ENCODE data around the gene ARNT2.
"Not testable (repeated sequence)": the region's sequence is repeated elsewhere in the genome, so short reads cannot be mapped to it uniquely, and the experiment has no call there.

The ARNT2 gene

DNA sequence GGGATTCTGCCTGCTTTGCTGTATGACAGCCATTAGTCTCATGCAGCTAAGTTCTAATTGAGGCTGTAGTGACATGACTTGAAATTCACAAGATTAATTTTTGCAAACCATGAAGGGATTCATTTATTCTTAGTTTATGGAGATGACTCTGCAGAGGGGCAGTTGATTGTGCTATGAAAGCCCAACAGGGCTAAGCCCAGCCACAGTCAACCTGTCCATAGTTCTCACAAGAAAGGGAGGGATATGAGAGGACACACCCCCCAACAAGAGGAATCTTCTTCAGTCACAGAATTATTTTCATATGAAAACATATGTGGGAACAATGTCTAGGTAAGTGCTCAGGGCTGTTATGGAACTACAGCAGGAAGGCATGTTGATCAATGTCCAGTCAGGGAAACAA lies 229.0 kb downstream of the ARNT2 start:
- DNase-seq = no peak

DNA sequence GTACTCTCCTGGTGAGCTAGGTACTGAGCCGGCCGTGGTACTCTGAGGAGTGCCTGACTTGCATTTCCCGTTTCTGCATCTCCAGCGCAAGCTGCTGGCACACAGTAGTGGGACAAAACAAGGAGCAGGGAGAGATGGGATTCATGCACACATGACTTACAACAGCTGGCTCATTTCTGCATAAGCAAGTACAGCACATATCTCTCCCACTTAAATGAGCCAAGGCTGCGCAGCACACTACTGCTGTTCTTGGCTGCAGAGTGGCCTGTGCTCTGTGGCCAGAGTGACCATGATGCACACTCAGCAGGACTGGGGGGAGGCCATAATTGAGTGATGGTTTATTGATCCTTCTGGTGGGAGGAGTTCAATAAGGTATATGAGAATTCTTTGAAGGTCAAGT lies 231.8 kb downstream of the ARNT2 start:
- DNase-seq = no peak

DNA sequence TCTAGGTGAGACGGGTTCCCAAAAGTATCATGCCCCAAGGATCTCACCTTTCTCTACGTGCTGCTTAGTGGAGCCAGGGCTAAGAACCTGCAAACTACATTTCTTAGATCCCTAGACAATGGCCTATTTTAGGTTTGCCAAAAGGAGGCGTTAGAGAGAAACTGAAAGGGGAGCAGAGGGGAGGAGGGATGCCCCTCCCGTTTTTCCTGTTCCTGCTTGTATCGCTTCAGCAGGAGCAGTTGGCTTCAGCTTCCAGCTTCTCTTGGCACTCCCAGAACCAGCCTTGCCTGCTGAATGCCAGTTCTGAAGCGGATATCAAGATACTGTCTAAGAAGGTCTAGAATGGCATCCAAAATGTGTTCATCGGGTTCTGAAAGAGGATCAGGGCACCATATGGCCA lies 232.5 kb downstream of the ARNT2 start:
- DNase-seq = no peak

DNA sequence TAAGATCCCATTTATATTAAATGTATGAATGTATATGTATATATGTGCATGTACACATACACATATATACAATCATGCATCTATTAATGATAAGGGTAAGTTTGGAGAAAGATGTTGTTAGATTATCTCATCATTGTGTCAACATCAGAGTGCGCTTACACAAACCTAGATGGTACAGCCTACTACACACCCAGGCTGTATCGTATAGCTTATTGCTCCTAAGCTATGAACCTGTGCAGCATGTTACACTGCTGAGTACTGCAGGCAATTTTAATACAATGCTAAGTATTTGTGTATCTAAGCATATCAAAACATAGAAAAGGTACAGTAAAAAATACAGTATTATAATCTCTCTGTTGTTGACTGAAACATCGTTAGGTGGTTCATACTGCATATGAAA lies 233.6 kb downstream of the ARNT2 start:
- DNase-seq = no peak

DNA sequence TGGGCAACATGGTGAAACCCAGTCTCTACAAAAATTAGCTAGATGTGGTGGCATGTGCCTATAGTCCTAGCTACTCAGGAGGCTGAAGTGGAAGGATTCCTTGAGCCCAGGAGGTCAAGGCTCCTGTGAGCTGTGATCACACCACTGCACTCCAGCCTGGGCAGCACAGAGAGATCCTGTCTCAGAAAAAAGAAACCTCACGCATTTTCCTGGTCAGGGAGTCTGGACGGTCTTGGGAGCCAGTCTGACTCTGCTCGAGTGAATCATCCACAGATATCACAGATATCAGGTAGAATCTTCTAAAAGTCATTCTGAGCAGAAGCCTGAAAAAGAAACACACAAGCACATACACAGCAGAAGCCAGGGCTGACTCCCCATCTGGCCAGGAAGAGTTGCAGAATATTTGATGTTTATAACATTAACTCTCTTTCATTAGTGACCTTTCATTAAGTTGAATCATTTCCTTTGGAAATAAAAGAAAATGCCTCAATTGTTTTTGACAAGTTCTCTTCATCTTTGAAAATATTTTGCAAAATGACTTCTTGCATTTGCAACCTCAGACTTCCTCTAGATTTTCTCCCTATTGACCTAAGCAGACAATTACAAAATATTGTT lies 234.5 kb downstream of the ARNT2 start:
- DNase-seq = no peak

DNA sequence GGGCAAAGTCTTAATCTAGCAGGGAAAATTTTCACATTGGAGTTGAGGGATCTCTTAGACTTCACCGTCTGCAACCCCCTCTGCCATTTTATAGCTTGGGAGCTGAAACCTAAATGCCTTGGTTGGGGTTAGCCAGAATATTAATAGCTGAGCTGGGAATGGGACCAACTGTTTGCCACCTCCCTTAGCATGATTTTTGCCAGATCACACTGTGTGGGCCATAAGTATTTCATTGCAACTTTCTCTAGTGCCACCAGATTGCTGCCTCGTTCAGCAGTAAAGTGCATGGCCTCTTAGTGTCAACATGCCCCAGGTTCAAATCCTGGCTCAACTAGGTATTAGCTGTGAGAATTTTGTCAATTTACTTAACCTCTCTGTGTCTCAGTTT lies 235.0 kb downstream of the ARNT2 start:
- no peak for DNase-seq

DNA sequence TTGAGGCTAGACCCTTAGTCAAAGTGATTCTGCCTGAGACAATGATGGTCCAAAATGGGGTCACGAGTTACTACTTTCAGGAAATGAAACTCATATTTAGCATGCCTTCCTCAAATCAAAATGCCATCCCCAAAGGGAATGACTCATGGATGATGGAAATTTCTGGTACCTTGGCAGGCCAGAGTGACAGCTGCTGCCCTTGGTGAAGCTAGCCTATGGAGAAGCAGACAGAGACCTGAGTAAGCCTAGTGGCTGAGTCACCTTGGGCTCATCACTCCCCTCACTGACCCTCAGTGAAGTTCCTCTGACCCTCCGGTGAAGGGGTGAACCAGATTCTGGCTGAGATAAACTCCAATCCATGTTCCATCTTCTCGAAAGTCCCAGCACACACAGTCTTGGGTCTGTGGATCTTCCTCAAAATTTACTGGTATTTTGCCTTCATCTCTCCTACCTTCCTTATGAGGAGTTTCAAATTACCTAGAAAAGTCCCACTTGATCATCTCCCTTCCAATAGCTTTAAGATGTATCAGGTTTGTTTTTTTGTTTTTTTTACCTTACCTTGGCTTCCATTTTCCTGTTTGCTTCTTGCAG lies 236.4 kb downstream of the ARNT2 start:
- DNase-seq = no peak

DNA sequence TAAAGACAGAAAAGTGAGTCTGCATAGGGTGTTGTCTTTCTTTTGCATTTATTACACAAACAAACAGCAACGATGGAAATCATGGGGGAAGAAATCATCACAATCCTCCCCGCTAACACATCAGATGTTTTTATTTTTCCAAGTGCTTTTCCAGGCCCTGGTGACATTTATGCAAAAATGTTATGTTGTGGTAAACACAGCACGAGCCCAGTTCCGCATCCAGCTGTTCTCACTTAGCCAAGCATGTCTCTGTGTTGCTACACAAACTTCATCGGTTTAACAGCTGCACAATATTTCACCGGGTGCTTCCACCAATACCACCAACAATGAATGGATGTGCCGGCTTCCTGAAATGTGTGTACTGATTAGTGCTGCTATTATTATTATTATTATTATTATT lies 237.2 kb downstream of the ARNT2 start:
- no peak for DNase-seq

DNA sequence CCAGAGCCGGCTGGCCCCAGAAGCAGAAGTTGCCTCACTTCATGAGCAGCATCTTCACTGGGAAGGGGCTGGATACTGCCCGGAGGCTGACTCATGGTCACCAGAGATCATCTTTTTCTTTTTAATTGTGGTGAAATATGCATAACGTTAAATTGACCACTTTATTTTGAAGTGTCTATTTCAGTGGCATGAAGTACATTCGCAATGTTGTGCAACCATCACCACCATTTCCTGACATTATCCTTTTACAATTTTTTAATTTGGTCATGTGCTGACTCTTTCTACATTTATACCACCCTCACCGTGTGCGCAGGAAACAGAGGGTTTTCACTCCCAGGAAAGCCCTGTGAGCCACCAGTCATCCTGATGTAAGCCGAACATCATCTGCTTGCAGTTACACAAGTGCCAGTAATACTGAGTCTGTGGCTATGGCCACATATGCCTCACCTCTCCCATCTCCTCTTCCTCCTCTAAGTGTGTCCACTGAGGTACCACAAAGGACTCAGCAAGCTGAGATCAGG lies 239.3 kb downstream of the ARNT2 start:
- no peak for DNase-seq

DNA sequence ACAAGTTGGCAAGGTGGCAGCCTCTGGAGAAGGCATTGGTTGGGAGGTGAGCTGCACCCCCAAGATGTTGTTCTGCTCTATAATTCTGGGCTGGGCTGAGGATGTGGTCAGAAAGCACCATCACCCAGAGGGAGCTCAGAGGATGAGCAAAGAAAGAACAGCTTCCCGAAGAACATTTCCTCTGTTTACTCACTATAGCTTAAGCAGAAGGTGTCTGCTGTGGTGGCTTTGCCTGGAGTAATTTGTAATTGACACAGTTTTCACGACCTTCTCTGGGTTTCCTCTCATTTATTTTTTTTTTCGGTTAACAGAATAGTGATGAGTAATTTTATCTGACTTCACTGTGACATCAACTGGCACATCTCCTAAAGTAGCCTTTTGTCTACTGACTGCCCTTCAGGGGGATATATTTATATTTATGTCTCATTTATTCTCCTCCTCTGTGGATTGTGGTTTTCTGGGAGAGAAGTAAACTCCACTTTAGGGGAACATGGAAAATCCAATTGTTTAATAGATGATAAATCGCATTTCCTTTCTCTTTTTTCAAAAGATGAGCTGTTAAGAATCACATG lies 241.4 kb downstream of the ARNT2 start:
- DNase-seq = no peak

DNA sequence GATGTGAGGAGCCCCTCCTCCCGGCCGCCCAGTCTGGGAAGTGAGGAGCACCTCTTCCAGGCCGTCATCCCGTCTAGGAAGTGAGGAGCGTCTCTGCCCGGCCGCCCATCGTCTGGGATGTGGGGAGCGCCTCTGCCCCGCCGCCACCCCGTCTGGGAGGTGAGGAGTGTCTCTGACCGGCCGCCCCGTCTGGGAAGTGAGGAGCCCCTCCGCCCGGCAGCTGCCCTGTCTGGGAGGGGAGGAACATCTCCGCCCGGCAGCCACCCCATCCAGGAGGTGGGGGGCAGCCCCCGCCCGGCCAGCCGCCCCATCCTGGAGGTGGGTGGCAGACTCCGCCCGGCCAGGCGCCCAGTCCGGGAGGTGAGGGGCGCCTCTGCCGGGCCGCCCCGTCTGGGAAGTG lies 243.2 kb downstream of the ARNT2 start:
- not testable (repeated sequence) for DNase-seq
